GM18909 (cell line): ENCODE data around the gene MYO5B.
"Not testable (repeated sequence)": the region's sequence is repeated elsewhere in the genome, so short reads cannot be mapped to it uniquely, and the experiment has no call there.

Source experiments
- ATAC-seq: cut with Tn5 transposase; IDR thresholded peaks from one replicate; pipeline ENCODE4 v1.9.1; 2021; ENCODE audit warnings: mild to moderate bottlenecking; ENCODE audit not compliant: unreplicated experiment, poor library complexity

The MYO5B gene

GRCh38 chr18:49786019-49786720 lies 408.8 kb downstream of the MYO5B start:
- no peak for ATAC-seq

- no peak for ATAC-seq
Measured at GRCh38 chr18:49784427-49785185, 410.3 kb downstream of the MYO5B start.

- not testable (repeated sequence) for ATAC-seq
Measured at GRCh38 chr18:49783631-49784030, 411.3 kb downstream of the MYO5B start.

GRCh38 chr18:49778826-49779465 lies 416.0 kb downstream of the MYO5B start:
- ATAC-seq = no peak
